Measurements from ENCODE around the gene CACNA2D2.

Gene CACNA2D2

GRCh38 chr3:50464569-50464968 is 38.9 kb downstream of the CACNA2D2 start:
- no peak for DNase-seq (ENCODE audit: low spot score)

- no peak for DNase-seq (ENCODE audit: low spot score)
Observed at GRCh38 chr3:50459785-50460184, 43.6 kb downstream of the CACNA2D2 start.

GRCh38 chr3:50457988-50458387 is 45.4 kb downstream of the CACNA2D2 start:
- DNase-seq (ENCODE audit: low spot score) = no peak

- DNase-seq (ENCODE audit: low spot score) = no peak
Observed at GRCh38 chr3:50455161-50456018, 48.0 kb downstream of the CACNA2D2 start.

- no peak for DNase-seq (ENCODE audit: low spot score)
Observed at GRCh38 chr3:50454481-50455070, 48.9 kb downstream of the CACNA2D2 start.

DNA sequence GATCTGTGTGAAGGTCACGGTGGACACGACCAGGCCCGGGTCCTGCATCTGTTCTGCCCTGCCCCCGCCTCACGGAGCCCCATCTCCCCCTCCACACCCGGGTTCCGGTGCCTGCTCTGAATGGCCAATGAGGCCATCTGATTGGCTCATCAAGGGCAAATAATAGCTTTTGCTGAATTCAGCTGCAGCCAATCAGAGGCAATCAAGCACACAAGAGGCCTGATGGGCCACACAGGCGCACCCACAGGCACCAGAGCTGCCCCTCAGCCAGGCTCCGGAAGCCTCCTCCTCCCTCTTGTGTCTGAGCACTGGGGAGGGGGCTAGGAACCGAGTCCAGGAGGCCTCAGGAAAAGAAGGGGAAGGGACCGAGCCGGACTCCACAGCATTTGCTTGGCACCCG is 49.5 kb downstream of the CACNA2D2 start:
- DNase-seq (ENCODE audit: low spot score) = no peak

- peak; percentile 64 for DNase-seq (ENCODE audit: low spot score)
Observed at GRCh38 chr3:50450209-50450921, 53.1 kb downstream of the CACNA2D2 start.

GRCh38 chr3:50448752-50449539 is 54.5 kb downstream of the CACNA2D2 start:
- DNase-seq (ENCODE audit: low spot score) = no peak

GRCh38 chr3:50447290-50447840 is 56.1 kb downstream of the CACNA2D2 start:
- no peak for DNase-seq (ENCODE audit: low spot score)

DNA sequence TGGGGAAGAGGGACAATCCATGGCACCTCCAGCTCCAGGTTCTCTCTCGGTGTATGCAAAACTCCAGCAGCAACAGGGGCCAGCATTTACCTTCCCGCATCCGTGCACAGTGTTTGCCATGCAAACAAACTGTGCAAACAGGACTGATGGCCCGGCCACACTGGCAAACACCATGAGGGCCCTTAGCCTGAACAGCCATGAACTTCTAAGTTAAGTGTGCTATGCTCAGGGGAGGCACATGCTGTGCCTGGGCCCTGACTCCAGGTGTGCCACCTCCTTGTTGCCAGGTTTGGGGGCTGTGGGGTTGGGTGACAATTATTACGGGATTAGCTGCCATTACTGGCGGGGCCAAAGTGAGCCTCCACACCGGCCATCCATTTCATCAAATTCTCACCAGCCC is 57.5 kb downstream of the CACNA2D2 start:
- DNase-seq (ENCODE audit: low spot score) = no peak

DNA sequence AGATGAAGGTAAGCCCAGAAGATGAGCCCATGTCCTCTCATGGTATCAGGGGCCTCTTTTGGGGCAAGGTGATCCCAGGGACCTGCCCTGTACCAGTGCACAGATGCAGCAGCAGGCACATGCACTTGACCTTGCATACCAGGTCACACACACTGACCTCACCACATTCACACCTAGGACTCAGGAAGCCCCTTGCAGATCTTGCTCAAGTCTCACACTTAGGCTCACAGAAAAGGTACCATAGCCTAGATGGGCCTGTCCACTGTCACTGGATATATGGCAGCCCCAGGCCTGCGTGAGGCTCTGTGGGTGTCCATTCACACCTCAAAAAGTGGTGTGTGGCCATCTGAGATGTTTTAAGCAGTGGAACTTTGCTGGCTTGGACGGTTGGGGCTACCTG is 58.7 kb downstream of the CACNA2D2 start:
- DNase-seq (ENCODE audit: low spot score) = no peak

GRCh38 chr3:50444213-50444612 is 59.2 kb downstream of the CACNA2D2 start:
- no peak for DNase-seq (ENCODE audit: low spot score)

- DNase-seq (ENCODE audit: low spot score) = no peak
Observed at GRCh38 chr3:50442945-50443579, 60.4 kb downstream of the CACNA2D2 start.

- DNase-seq (ENCODE audit: low spot score) = no peak
Observed at GRCh38 chr3:50441424-50442217, 61.8 kb downstream of the CACNA2D2 start.

GRCh38 chr3:50436114-50436674 is 67.2 kb downstream of the CACNA2D2 start:
- DNase-seq (ENCODE audit: low spot score) = peak; percentile 77

DNA sequence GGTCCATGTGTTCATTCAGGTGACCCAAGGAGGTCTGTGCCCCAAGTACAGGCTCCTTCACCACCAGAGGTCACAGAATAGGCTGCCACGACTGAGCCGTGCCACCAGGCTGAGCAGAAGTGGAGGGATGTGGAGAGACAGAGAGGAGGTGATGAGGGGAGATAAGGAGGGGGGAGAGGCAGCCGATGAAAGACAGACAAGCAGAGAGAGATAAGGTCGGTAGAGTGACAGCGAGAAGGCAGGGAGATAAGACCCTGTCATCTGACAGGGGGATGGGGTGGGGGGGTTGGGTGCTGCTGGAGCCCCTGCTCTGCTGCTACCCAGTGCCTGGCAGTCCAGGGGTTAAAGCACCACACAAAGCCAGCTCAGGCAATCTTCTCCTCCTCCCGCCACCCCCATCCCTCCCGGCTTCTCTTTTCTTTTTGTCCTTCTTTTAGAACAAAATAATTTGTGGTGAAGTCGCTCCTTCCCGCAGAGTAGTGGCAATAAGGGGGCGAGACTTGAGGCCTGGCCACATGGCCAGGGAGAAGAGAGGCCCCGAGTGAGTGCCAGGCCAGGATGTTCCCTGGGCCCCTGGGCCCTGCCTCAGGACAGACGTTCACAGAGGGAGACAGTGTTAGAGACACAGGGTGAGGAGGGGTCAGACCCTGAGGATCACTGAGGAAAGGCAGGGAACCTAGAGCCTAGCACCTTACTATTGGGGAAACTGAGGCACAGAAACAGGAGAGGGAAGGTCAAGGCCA is 67.9 kb downstream of the CACNA2D2 start:
- no peak for DNase-seq (ENCODE audit: low spot score)

GRCh38 chr3:50433954-50434353 is 69.5 kb downstream of the CACNA2D2 start:
- DNase-seq (ENCODE audit: low spot score) = no peak

- no peak for DNase-seq (ENCODE audit: low spot score)
Observed at GRCh38 chr3:50430950-50431435, 72.4 kb downstream of the CACNA2D2 start.

- DNase-seq (ENCODE audit: low spot score) = peak; percentile 12
Observed at GRCh38 chr3:50430191-50430590, 73.2 kb downstream of the CACNA2D2 start.
